Thyroid gland (tissue), 4 donors: Measurements from ENCODE around the gene FBXL13. TPM values are rescaled to one million over a fixed set of nuclear protein-coding genes. Genes with fewer than 3 reads are reported as not detected.
"Not testable (repeated sequence)": the region's sequence is repeated elsewhere in the genome, so short reads cannot be mapped to it uniquely, and the experiment has no call there.

Experiments
- DNase-seq, 2 donors: peaks; one replicate each; pipeline ENCODE4 v3.0.0-alpha.2; 2019
- H3K27ac ChIP-seq, 3 donors: fragments of 200-600 bp; sonication (generic); 1 replicate in 2 of 3; 2 replicates in 1 of 3; pipeline ENCODE4 v1.5.1; 2016 to 2019; ENCODE audit warnings: mild to moderate bottlenecking in 1 of 3, moderate library complexity in 1 of 3
- H3K27me3 ChIP-seq: fragments of 200-600 bp; sonication (generic); one replicate; pipeline ENCODE4 v1.5.1; 2019
- H3K36me3 ChIP-seq, 2 donors: fragments of 200-600 bp; sonication (generic); one replicate each; pipeline ENCODE4 v1.5.1; 2016 to 2019
- H3K4me1 ChIP-seq, 2 donors: fragments of 200-600 bp; sonication (generic); one replicate each; pipeline ENCODE4 v1.5.1; 2017 to 2019
- H3K4me3 ChIP-seq, 3 donors: fragments of 200-600 bp; sonication (generic); replicated peaks in 1 of 3; 1 replicate in 2 of 3; 2 replicates in 1 of 3; pipeline ENCODE4 v1.5.1; 2016; ENCODE audit warnings: mild to moderate bottlenecking in 1 of 3
- H3K9me3 ChIP-seq: fragments of 200-600 bp; sonication (generic); one replicate; pipeline ENCODE4 v1.5.1; 2017
- CTCF ChIP-seq, 6 experiments: fragments of 200-600 bp in 3 of 6; fragments of 450-650 bp in 3 of 6; sonication (generic) in 3 of 6; IDR thresholded peaks; one replicate each; pipeline ENCODE4 v1.5.1; 2016 to 2019; ENCODE audit warnings: antibody characterized with exemption in 6 of 6, mild to moderate bottlenecking in 2 of 6, inconsistent platforms in 1 of 6, moderate library complexity in 1 of 6
- POLR2A ChIP-seq, 2 donors: fragments of 450-650 bp; IDR thresholded peaks; one replicate each; pipeline ENCODE4 v1.6.1; 2017; ENCODE audit warnings: antibody characterized with exemption in 2 of 2, mild to moderate bottlenecking in 2 of 2, moderate library complexity in 1 of 2
- whole genome bisulfite sequencing, 2 donors: methylation state at CpG; one replicate each; pipeline ENCODE4 v1.1.5; 2017; 5-methylcytosine and 5-hydroxymethylcytosine counted together
- intact Hi-C: fragments of 100-400 bp; cut with DNase I; formaldehyde crosslinking; loops from one replicate; pipeline ENCODE4 v1.15.1; 2023
- total RNA-seq, 4 donors: library from RNA; depleted of rRNA; stranded (reverse); fragments of >200 nt; gene quantifications; one replicate each; pipeline ENCODE4 v1.2.3, GENCODE V29; 2016

Gene FBXL13
- total RNA-seq, 4 donors from 2014 or later = 4.2 to 9.6 (median 5.0) TPM

- TF ChIP-seq POLR2A (IDR thresholded peaks at IDR 0.05) (no peak), CTCF (IDR thresholded peaks at IDR 0.05) (no peak)
- Histone ChIP-seq H3K4me1 (no peaks in the 10 kb centered on the region), H3K36me3 (no peaks in the 10 kb centered on the region), H3K4me3 (no peak overlapping the region), H3K9me3 (no peaks in the 10 kb centered on the region), H3K27me3 (no peaks in the 10 kb centered on the region), H3K27ac (no peak overlapping the region)
- no peak for DNase-seq
- WGBS, 2 donors = 94 to 96% methylated on average over 2 of the region's 2 CpGs
- intact Hi-C loops = no loop called here
Observed at GRCh38 chr7:103048833-103049232, 25.8 kb downstream of the FBXL13 start.

- H3K27me3 ChIP-seq, H3K4me1 ChIP-seq, H3K4me3 ChIP-seq, intact Hi-C loops, DNase-seq, H3K27ac ChIP-seq, H3K9me3 ChIP-seq, H3K36me3 ChIP-seq: not testable (repeated sequence)
- WGBS, 2 donors = 82 to 92% methylated on average over 1 of the region's 1 CpG
Observed at GRCh38 chr7:103041815-103042214, 32.8 kb downstream of the FBXL13 start.

GRCh38 chr7:103037823-103038739 lies 36.5 kb downstream of the FBXL13 start:
- H3K27ac ChIP-seq = not testable (repeated sequence)
- peak; percentile 43 to 54 for DNase-seq

GRCh38 chr7:103037476-103037822 lies 37.1 kb downstream of the FBXL13 start:
- DNase-seq = no peak
- no peaks in the 10 kb centered on the region for H3K4me1 ChIP-seq
- no peak for TF ChIP-seq CTCF (IDR thresholded peaks at IDR 0.05)
- H3K9me3 ChIP-seq = no peaks in the 10 kb centered on the region
- intact Hi-C loops = no loop called here
- H3K27ac ChIP-seq = no peak overlapping the region
- H3K4me3 ChIP-seq = no peak overlapping the region
- no peaks in the 10 kb centered on the region for H3K27me3 ChIP-seq
- 95 to 100% methylated on average over 1 of the region's 1 CpG for WGBS, 2 donors
- H3K36me3 ChIP-seq = no peaks in the 10 kb centered on the region

More at GRCh38 chr7:103037823-103038739, 36.5 kb downstream of the FBXL13 start:
- WGBS, 2 donors = 69 to 70% methylated on average over 19 to 20 of the region's 20 CpGs
- H3K4me3 ChIP-seq, H3K9me3 ChIP-seq, intact Hi-C loops, H3K36me3 ChIP-seq, H3K27me3 ChIP-seq, H3K4me1 ChIP-seq: not testable (repeated sequence)

- intact Hi-C loops, H3K27ac ChIP-seq, H3K9me3 ChIP-seq, H3K4me3 ChIP-seq, H3K36me3 ChIP-seq, H3K4me1 ChIP-seq, H3K27me3 ChIP-seq, DNase-seq: not testable (repeated sequence)
- WGBS, 2 donors = 84 to 94% methylated on average over 12 to 19 of the region's 20 CpGs
Observed at GRCh38 chr7:103034318-103034717, 40.3 kb downstream of the FBXL13 start.

GRCh38 chr7:103031781-103032180 lies 42.8 kb downstream of the FBXL13 start:
- Histone ChIP-seq H3K4me1 (no peaks in the 10 kb centered on the region), H3K27ac (no peak overlapping the region), H3K4me3 (no peak overlapping the region), H3K27me3 (no peaks in the 10 kb centered on the region), H3K9me3 (no peaks in the 10 kb centered on the region), H3K36me3 (no peaks in the 10 kb centered on the region)
- no peak for DNase-seq
- 63 to 80% methylated on average over 1 of the region's 1 CpG for WGBS, 2 donors
- intact Hi-C loops = no loop called here
- TF ChIP-seq CTCF (IDR thresholded peaks at IDR 0.05) (no peak), POLR2A (IDR thresholded peaks at IDR 0.05) (no peak)
